Skeletal muscle cell (primary cell): ENCODE data around the gene CP.
"Not testable (repeated sequence)": the region's sequence is repeated elsewhere in the genome, so short reads cannot be mapped to it uniquely, and the experiment has no call there.

ENCODE experiments used
- DNase-seq: peaks from one replicate; pipeline ENCODE4 v3.0.0-alpha.2; 2010; ENCODE audit warnings: low read depth
- H3K4me3 ChIP-seq: 2 replicates; pipeline ENCODE4 v1.5.1; 2011; ENCODE audit warnings: low read depth, mild to moderate bottlenecking, control low read depth, low read length, moderate library complexity

Gene CP

GRCh38 chr3:149221783-149222517, at the start of gene CP:
Gene CP (minus strand): TSS chr3:149221829. CDS start chr3:149221792, 37 bp downstream.
- no peak within 1 kb of the TSS for H3K4me3 ChIP-seq
- no peak for DNase-seq

DNA sequence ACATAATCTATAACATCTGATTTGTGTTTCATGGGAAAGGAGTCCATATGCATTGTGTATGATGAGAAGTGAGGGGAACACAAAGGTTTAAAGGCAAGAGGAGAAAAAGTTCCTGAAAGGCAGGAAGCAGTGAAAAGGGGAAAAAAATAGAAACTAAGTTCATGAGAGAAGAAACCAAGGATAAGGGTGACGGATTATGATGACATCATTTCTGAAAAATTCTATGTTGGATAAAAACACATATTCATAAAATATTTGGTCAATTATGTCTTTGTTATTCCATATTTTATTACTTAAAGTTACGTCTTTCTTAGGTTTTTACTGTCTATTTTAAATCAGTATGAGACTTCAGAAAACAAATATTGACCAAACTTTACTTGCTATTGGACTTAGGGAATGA, 48.6 kb upstream of the CP start:
- DNase-seq = no peak
- H3K4me3 ChIP-seq = no peak overlapping the region

DNA sequence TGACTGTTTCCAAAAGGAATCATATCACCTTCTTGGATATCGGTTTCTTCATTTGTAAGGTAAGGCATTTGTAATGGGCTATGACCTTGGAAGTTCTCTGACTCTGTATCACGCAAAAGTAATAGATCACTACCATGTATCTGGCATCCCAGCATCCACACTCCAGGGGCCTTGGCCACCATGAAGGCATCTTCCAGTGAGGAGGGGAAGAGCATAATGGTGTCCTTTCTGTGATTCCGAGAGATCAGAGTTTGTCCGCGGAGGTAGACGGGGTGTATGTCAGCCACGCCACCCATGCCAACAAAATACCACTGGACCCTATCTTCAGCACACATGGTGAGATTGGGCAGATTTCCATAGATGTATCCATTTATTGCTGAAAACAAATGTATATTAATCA, 48.1 kb upstream of the CP start:
- no peak overlapping the region for H3K4me3 ChIP-seq
- DNase-seq = no peak

GRCh38 chr3:149267565-149267964, 45.9 kb upstream of the CP start:
- DNase-seq = no peak
- no peak overlapping the region for H3K4me3 ChIP-seq

GRCh38 chr3:149266736-149267135, 45.1 kb upstream of the CP start:
- no peak overlapping the region for H3K4me3 ChIP-seq
- no peak for DNase-seq

GRCh38 chr3:149263856-149264255, 42.2 kb upstream of the CP start:
- no peak for DNase-seq
- no peak overlapping the region for H3K4me3 ChIP-seq

- DNase-seq = no peak
- no peak overlapping the region for H3K4me3 ChIP-seq
Observed at GRCh38 chr3:149258714-149259113, 37.1 kb upstream of the CP start.

GRCh38 chr3:149258298-149258697, 36.7 kb upstream of the CP start:
- no peak for DNase-seq
- H3K4me3 ChIP-seq = no peak overlapping the region

- DNase-seq = no peak
- no peak overlapping the region for H3K4me3 ChIP-seq
Observed at GRCh38 chr3:149252272-149252671, 30.6 kb upstream of the CP start.

DNA sequence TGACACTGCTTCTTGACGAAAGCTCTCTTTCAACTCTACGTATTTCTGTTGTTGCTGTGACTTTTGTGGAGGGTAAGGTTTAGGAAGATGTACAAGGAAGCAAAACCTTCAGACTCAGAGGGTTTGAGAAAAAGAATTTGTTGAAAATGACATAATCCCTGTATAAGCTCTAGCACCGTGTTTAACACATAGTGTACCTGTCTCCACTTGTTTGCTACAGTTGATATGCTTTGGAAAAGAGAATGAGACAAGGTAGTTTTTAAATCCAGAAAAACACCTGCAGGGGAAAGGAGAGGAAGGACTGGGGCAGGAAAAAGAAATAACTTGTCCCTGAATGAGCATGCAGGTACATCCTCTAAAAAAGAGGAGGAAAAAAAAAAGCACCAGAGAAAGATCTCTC, 29.6 kb upstream of the CP start:
- no peak overlapping the region for H3K4me3 ChIP-seq
- no peak for DNase-seq

- no peak for DNase-seq
- no peak overlapping the region for H3K4me3 ChIP-seq
Observed at GRCh38 chr3:149247929-149248691, 26.5 kb upstream of the CP start.

DNA sequence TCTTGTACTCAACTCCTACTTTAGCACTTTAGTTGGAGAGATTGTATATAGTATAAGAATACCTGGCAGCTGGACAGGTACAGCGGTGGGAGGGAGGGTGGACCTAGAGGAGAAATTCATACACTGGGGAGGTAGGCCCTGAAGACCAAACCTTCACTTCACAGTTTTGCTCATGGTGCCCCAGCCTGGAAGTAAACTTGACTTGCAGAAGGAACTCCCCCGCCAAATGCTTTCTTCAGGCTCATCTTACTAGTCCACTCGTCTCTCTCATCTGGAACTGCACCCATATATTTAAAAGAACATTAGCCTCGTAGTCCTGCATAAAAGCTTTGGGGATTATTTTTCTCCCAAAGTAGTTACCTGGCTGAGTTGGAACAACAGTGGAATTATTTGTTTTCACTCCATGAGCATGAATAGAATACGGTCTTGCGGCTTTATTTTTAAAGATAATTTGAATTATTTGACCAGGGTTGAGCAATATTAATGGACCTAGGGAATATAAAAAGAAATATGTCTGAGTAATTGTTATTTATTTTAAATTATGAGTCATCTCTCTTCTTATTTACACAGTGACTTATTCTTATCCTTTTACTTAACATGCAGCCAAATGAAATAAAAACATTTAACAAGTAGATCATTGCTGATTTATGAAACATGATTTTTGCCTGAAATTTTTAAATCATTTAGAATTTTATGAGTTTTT, 25.5 kb upstream of the CP start:
- DNase-seq = no peak
- H3K4me3 ChIP-seq = no peak overlapping the region

- H3K4me3 ChIP-seq = no peak overlapping the region
- no peak for DNase-seq
Observed at GRCh38 chr3:149245738-149246451, 24.3 kb upstream of the CP start.

DNA sequence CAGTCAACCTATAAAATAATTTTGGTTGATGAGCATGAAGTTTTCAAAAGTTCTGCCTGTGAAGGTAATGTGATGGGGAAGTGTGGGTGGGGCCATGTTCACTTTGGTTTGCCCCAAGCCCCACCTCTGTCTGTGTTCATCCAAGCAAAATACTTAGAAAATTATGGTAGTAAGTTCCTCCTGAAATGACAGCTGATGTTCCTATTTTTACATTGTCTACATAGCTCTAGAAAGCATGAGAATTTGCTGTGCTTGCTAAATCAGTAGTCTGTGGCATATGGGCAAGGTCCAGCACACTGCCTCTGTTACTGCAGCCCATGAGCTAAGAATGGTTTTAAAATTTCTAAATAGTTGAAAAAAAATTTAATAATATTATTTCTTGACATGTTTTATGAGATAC, 21.9 kb upstream of the CP start:
- no peak overlapping the region for H3K4me3 ChIP-seq
- no peak for DNase-seq

GRCh38 chr3:149239357-149239936, 17.8 kb upstream of the CP start:
- no peak overlapping the region for H3K4me3 ChIP-seq
- no peak for DNase-seq

DNA sequence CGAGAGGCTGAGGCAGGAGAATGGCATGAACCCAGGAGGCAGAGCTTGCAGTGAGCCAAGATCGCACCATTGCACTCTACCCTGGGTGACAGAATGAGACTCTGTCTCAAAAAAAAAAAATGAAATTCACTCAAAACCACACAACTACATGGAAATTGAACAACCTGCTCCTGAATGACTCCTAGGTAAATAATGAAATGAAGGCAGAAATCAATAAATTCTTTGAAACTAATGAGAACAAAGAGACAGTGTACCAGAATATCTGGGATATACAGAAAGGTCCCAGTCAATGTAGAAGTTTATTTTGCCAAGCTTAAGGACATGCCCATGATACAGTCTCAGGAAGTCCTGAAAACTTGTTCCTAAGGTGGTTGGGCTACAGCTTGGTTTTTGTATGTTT, 16.6 kb upstream of the CP start:
- not testable (repeated sequence) for DNase-seq, H3K4me3 ChIP-seq

- no peak for DNase-seq
- H3K4me3 ChIP-seq = no peak overlapping the region
Observed at GRCh38 chr3:149235599-149236424, 14.2 kb upstream of the CP start.

DNA sequence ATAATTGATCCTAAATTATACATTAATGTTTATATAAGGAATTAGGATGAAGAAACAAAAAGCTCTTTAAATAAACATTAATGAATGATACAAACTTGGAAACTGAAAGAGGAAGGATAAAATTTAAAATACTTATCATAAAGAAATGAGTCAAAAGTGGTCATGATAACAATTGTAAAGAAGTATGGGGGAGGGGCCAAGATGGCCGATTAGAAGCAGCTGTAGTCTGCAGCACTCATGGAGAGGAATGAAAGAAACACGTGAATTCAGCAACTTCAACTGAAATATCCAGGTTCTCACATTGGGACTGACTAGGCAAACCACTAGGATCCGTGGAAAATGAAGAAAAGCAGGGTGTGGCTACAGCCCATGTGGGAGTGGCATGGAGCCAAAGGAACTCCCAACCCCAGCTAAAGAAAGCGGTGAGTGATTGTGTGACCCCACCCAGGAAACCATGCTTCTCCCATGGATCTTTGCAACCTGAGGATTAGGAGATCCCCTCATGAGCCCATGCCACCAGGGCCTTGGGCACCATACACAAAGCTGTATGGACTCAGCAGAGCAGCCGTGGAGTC, 13.1 kb upstream of the CP start:
- no peak overlapping the region for H3K4me3 ChIP-seq
- no peak for DNase-seq
